ENCODE data around the gene HARBI1. TPM values are rescaled to one million over a fixed set of nuclear protein-coding genes. Genes with fewer than 3 reads are reported as not detected.

Gene HARBI1
- total and polyA plus RNA-seq, 8 donors, result 2.9 to 5.0 (median 3.5) TPM

GRCh38 chr11:46628961-46629360 lies 11.9 kb upstream of the HARBI1 start:
- Histone ChIP-seq H3K9me3 (no peaks in the 10 kb centered on the region), H3K4me1 (no peaks in the 10 kb centered on the region), H3K36me3 (peaks cover 0 to 74% of the 10 kb centered on the region in 2 donors), H3K27ac (no peak overlapping the region), H3K27me3 (no peaks in the 10 kb centered on the region), H3K4me3 (no peak overlapping the region)
- TF ChIP-seq CTCF (IDR thresholded peaks at IDR 0.05), result no peak
- ATAC-seq (no peak), DNase-seq (no peak)
- intact Hi-C loops (cut with DNase I), result no loop called here

GRCh38 chr11:46625406-46625805 lies 8.4 kb upstream of the HARBI1 start:
- Histone ChIP-seq H3K27ac (no peak overlapping the region), H3K4me1 (peaks cover 0 to 8% of the 10 kb centered on the region in 2 donors), H3K4me3 (no peak overlapping the region), H3K27me3 (no peaks in the 10 kb centered on the region), H3K36me3 (peaks cover 0 to 83% of the 10 kb centered on the region in 2 donors), H3K9me3 (no peaks in the 10 kb centered on the region)
- no peak for DNase-seq
- intact Hi-C loops (cut with DNase I), result no loop called here
- ATAC-seq, result no peak
- no peak for TF ChIP-seq CTCF (IDR thresholded peaks at IDR 0.05)

GRCh38 chr11:46618837-46619236 lies 1.8 kb upstream of the HARBI1 start:
- no peak for TF ChIP-seq CTCF (IDR thresholded peaks at IDR 0.05)
- ATAC-seq (no peak), DNase-seq (no peak)
- Histone ChIP-seq H3K27me3 (no peaks in the 10 kb centered on the region), H3K4me3 (peak overlapping the region in 1 of 2 donors; percentile 93), H3K4me1 (peaks cover 10 to 54% of the 10 kb centered on the region in 2 donors), H3K36me3 (peaks cover 0 to 32% of the 10 kb centered on the region in 2 donors), H3K9me3 (no peaks in the 10 kb centered on the region), H3K27ac (no peak overlapping the region)
- intact Hi-C loops (cut with DNase I), result no loop called here

- Histone ChIP-seq H3K36me3 (peaks cover 0 to 26% of the 10 kb centered on the region in 2 donors), H3K9me3 (no peaks in the 10 kb centered on the region), H3K27ac (peak overlapping the region; percentile 87 to 96), H3K4me3 (peak overlapping the region; percentile 93 to 98), H3K4me1 (peaks cover 10 to 54% of the 10 kb centered on the region in 2 donors), H3K27me3 (no peaks in the 10 kb centered on the region)
- ATAC-seq (no peak), DNase-seq (no peak)
- intact Hi-C loops (cut with DNase I), result no loop called here
- peak in 1 of 2 donors; percentile 2 for TF ChIP-seq CTCF (IDR thresholded peaks at IDR 0.05)
These were observed 916 bp upstream of the HARBI1 start for GRCh38 chr11:46617972-46618314.

- peak; percentile 14 for ATAC-seq
- Histone ChIP-seq H3K4me3 (peak overlapping the region; percentile 93 to 98), H3K27ac (peak overlapping the region; percentile 87 to 96), H3K4me1 (peaks cover 10 to 54% of the 10 kb centered on the region in 2 donors), H3K27me3 (no peaks in the 10 kb centered on the region), H3K36me3 (peaks cover 0 to 17% of the 10 kb centered on the region in 2 donors), H3K9me3 (no peaks in the 10 kb centered on the region)
- peak in 1 of 4 donors; percentile 38 for DNase-seq
- intact Hi-C loops (cut with DNase I), result no loop called here
- no peak for TF ChIP-seq CTCF (IDR thresholded peaks at IDR 0.05)
These were observed 385 bp downstream of the HARBI1 start for GRCh38 chr11:46616551-46617133.

All from left lung (tissue), 10 donors.